GM12874 (cell line): ENCODE results near the gene PPP3CA.

ENCODE experiments used
- TF ChIP-seq, protein P1 (sequence below): IDR thresholded peaks from 2 replicates; pipeline ENCODE4 v1.5.1; 2011; ENCODE audit warnings: low read depth, mild to moderate bottlenecking, control low read depth, low read length, moderate library complexity; ENCODE audit not compliant: insufficient read depth

PPP3CA gene

DNA sequence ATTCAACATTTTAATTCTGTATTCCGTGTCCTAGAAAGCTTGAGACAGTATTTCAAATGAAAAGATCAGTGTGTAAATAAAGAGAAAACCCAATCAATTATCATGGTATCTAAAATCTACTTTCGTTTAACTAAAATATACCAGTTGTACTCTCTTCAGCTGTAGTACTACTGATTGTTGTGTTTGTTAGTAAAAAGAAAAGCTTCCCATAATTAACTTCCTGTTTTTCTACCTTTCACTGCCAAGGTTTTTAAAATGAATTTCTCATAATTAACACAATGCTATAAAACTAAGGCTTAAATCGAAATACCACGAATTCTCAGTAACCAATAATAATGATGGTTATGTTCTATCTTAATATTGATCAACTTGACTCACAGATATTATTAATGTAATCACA, 37.4 kb downstream of the PPP3CA start:
- TF ChIP-seq, protein P1, sequence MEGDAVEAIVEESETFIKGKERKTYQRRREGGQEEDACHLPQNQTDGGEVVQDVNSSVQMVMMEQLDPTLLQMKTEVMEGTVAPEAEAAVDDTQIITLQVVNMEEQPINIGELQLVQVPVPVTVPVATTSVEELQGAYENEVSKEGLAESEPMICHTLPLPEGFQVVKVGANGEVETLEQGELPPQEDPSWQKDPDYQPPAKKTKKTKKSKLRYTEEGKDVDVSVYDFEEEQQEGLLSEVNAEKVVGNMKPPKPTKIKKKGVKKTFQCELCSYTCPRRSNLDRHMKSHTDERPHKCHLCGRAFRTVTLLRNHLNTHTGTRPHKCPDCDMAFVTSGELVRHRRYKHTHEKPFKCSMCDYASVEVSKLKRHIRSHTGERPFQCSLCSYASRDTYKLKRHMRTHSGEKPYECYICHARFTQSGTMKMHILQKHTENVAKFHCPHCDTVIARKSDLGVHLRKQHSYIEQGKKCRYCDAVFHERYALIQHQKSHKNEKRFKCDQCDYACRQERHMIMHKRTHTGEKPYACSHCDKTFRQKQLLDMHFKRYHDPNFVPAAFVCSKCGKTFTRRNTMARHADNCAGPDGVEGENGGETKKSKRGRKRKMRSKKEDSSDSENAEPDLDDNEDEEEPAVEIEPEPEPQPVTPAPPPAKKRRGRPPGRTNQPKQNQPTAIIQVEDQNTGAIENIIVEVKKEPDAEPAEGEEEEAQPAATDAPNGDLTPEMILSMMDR: no peak

DNA sequence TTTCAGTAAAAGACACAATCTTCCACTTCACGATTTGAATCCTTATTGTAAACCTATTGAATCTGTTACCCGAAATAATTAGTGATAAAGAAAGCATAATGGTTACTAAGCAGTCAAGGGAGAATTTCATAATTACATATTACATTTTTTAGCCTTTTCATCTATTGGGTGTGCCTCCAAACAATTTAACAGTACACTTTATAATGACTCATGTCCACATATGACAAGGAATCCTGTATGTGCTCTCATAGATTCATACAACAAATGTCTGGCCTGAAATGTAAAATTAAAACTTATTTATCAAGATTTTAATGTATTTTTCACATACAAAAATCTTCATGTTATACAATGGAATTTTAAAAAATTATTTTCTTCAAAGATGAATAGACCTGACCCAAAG, 39.4 kb downstream of the PPP3CA start:
- TF ChIP-seq, protein P1: no peak

DNA sequence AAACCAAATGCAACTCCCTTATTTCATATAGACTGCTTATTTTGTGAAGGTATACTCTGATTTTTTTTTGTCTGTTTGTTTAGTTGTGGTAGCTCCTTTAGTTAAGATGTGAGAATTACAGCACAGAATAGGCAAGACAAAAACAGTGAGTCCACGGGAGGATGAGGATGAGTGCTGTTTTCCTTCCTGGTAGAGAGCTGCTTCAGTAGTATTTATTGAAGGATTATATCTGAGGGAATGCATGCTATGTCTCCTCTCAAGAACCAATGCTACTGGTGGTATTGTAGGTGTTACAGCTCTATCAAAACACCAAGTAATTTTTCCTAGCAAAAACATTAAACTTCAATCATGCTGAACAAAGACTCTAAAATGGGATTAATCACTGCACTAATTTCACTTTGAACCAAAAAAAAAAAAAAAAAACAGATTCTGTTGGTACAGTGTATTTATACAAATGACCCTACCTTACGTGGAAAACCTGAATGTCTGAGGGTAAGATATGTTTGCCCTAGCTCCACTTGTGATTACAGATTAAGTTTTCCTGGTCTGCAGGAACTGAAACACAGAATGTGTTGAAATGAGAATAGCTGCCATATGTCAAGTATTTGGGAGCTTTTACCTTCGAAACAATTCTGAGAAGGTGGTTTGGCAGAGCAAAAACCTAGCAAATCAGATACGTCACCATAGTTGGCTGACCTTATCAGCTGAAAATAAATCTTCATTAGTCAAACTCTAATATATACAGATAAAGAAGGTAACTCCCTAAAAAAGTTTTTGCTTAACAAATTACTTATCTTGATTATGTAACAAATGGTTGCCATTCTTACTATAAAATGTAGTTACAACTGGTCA, 40.3 kb downstream of the PPP3CA start:
- TF ChIP-seq, protein P1: no peak

DNA sequence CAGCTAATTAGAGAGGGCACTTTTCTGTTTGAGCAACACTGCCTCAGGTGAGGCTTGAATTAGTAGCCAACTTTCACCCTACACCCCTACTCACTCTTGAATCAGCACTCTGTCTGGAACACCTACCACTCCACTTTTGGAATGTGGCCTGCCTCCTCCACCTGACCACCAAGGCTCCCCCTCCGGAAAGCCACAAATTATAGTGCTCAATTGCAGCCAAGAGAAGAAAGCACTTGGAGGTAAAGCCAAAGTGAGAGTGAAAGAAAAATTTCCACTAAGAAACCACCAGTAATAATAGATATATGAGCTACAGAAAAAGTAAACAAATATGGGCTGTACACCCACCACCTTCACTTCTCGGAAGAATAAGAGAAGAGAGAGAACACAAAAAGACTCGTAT, 41.1 kb downstream of the PPP3CA start:
- TF ChIP-seq, protein P1: no peak

DNA sequence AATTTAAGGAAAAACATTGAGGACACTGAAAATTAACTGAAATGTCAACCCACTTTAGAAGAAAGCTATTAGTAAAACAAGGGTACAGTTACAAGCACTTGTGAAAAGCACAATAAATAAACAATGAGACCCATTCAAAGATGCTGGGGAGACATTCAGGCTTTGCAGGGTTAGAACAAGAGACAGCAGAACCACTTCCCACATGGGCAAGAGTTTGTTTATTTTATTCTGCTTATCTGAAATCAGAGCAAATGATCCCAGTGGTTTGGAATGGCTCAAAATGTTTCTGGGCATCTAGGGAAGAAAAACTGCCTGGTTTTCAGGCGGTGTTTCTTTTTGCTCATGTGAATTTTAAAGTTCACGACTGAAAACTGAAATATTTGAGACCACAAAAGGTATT, 42.4 kb downstream of the PPP3CA start:
- TF ChIP-seq, protein P1: no peak

DNA sequence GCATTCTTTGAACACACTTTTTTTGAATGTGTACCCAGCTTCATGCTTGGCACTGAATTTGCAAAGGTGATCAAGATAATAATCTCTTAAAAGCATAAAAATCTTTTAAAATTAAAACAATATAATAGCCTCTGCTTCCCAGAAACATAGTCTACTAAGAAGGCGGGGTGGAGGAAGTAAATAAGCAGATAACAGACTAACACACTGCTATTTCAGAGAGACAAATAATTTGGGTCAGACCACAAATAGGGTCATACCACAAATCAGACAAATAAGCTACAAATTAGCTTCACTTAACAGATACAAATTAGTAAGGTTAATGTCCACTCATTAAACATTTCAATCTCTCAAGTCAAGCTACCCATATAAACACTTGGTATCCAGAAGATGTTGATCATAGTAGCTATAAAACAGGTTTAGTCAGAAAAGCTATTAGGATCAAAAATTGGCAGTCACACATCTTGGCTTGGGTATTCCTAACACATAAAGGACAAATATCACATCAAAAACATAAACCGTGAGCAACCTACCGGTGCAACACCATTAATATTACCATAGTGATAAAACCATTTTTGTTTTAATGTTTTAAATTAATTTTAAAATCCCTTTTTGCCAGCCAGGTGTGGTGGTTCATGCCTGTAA, 47.3 kb downstream of the PPP3CA start:
- TF ChIP-seq, protein P1: no peak

DNA sequence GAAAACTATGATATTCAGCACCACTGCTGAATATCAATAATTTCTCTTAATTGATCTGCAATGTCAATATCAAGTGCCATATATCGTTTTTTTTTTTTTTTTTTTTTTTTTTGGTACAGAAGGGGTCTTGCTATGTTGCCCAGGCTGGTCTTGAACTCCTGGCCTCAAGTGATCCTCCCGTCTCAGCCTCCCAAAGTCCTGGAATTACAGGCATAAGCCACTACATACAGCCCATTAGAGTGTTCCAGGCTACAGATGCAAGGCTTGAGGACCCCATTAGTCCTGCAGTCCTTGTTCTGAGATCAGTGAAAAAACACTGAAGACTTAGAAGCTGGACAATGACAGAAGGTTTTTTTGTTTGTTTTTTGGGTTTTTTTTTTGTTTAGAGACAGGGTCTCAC, 48.3 kb downstream of the PPP3CA start:
- TF ChIP-seq, protein P1: no peak
